Right lung (tissue), 5 donors: ENCODE measurements around the gene MLH1. TPM values are rescaled to one million over a fixed set of nuclear protein-coding genes. Genes with fewer than 3 reads are reported as not detected.
"Not testable (repeated sequence)": the region's sequence is repeated elsewhere in the genome, so short reads cannot be mapped to it uniquely, and the experiment has no call there.

Experiments used
- DNase-seq, 2 donors: peaks; one replicate each; pipeline ENCODE4 v3.0.0-alpha.2; 2013
- polyA plus RNA-seq, 5 donors: library from polyadenylated mRNA; unstranded; fragments of 120-200 nt; gene quantifications; one replicate each; pipeline versions ENCODE4 v1.2.1 to v1.2.3, GENCODE V29; 2013; ENCODE audit warnings: inconsistent platforms in 1 of 5, low replicate concordance in 1 of 5; ENCODE audit not compliant: insufficient read length in 5 of 5, insufficient read depth in 1 of 5

Gene MLH1
- polyA plus RNA-seq, 5 donors: 48.2 to 66.5 (median 61.7) TPM

GRCh38 chr3:37030588-37030987, 37.3 kb downstream of the MLH1 start:
- DNase-seq: no peak

- DNase-seq: no peak
These were observed 37.9 kb downstream of the MLH1 start for GRCh38 chr3:37031096-37031682.

GRCh38 chr3:37032961-37033360, 39.6 kb downstream of the MLH1 start:
- DNase-seq: peak; percentile 51 to 72

GRCh38 chr3:37037352-37037751, 44.0 kb downstream of the MLH1 start:
- no peak for DNase-seq

- no peak for DNase-seq
These were observed 46.0 kb downstream of the MLH1 start for GRCh38 chr3:37039161-37039846.

- no peak for DNase-seq
These were observed 46.9 kb downstream of the MLH1 start for GRCh38 chr3:37040231-37040630.

GRCh38 chr3:37041546-37042195, 48.4 kb downstream of the MLH1 start:
- no peak for DNase-seq

- DNase-seq: peak; percentile 39 to 50
These were observed 49.4 kb downstream of the MLH1 start for GRCh38 chr3:37042712-37043111.

- DNase-seq: no peak
These were observed 57.0 kb downstream of the MLH1 start for GRCh38 chr3:37050282-37050681.

- DNase-seq: no peak
These were observed 59.5 kb downstream of the MLH1 start for GRCh38 chr3:37052860-37053259.

- DNase-seq: no peak
These were observed 60.0 kb downstream of the MLH1 start for GRCh38 chr3:37053337-37053736.

- no peak for DNase-seq
These were observed 60.4 kb downstream of the MLH1 start for GRCh38 chr3:37053753-37054152.

GRCh38 chr3:37054370-37054769, 61.1 kb downstream of the MLH1 start:
- DNase-seq: no peak

- DNase-seq: not testable (repeated sequence)
These were observed 61.8 kb downstream of the MLH1 start for GRCh38 chr3:37055077-37055476.

GRCh38 chr3:37056826-37057225, 63.5 kb downstream of the MLH1 start:
- no peak for DNase-seq

- DNase-seq: no peak
These were observed 64.8 kb downstream of the MLH1 start for GRCh38 chr3:37058117-37058516.

- DNase-seq: no peak
These were observed 71.4 kb downstream of the MLH1 start for GRCh38 chr3:37064747-37065146.

GRCh38 chr3:37067577-37067976, 74.3 kb downstream of the MLH1 start:
- no peak for DNase-seq

GRCh38 chr3:37068031-37068430, 74.7 kb downstream of the MLH1 start:
- no peak for DNase-seq

GRCh38 chr3:37071921-37072320, 78.6 kb downstream of the MLH1 start:
- DNase-seq: no peak

GRCh38 chr3:37072892-37073291, 79.6 kb downstream of the MLH1 start:
- peak; percentile 66 to 74 for DNase-seq

- DNase-seq: no peak
These were observed 80.9 kb downstream of the MLH1 start for GRCh38 chr3:37074178-37074577.

- DNase-seq: no peak
These were observed 82.6 kb downstream of the MLH1 start for GRCh38 chr3:37075955-37076354.
